Measurements from ENCODE around the gene SERTM2. TPM values are rescaled to one million over a fixed set of nuclear protein-coding genes. Genes with fewer than 3 reads are reported as not detected.

SERTM2 gene
- total and polyA plus RNA-seq, 12 donors = not detected

DNA sequence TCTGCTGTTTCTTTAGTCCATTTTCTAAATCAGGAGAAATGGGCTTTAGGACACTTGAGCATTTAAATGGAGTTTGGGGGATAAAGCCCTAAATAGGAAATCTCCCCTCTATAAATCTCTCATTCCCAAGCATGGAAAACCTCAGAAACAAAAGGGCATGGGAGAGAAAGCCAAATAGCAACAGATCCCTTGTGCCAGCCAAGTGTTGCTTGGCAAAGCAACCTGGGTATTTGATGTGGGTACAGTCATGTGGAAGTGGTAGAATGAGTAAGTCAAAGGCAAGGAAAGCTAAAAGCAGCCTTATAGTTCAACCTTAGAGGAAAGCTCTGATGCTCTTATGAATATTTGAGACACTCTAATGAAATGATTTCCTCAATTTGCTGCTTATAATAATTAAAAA, 29.5 kb upstream of the SERTM2 start:
- Histone ChIP-seq H3K27me3 (peaks cover 0 to 16% (median 0%) of the 10 kb centered on the region in 7 donors), H3K9me3 (peaks cover 0 to 15% (median 0%) of the 10 kb centered on the region in 11 donors), H3K27ac (no peak overlapping the region), H3K4me3 (no peak overlapping the region), H3K36me3 (no peaks in the 10 kb centered on the region), H3K4me1 (no peaks in the 10 kb centered on the region)
- intact Hi-C loops (cut with DNase I) = no loop called here
- ATAC-seq = no peak
- no peak for DNase-seq
- TF ChIP-seq, protein P1, sequence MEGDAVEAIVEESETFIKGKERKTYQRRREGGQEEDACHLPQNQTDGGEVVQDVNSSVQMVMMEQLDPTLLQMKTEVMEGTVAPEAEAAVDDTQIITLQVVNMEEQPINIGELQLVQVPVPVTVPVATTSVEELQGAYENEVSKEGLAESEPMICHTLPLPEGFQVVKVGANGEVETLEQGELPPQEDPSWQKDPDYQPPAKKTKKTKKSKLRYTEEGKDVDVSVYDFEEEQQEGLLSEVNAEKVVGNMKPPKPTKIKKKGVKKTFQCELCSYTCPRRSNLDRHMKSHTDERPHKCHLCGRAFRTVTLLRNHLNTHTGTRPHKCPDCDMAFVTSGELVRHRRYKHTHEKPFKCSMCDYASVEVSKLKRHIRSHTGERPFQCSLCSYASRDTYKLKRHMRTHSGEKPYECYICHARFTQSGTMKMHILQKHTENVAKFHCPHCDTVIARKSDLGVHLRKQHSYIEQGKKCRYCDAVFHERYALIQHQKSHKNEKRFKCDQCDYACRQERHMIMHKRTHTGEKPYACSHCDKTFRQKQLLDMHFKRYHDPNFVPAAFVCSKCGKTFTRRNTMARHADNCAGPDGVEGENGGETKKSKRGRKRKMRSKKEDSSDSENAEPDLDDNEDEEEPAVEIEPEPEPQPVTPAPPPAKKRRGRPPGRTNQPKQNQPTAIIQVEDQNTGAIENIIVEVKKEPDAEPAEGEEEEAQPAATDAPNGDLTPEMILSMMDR (IDR thresholded peaks at IDR 0.05) = no peak

- Histone ChIP-seq H3K9me3 (peaks cover 0 to 15% (median 0%) of the 10 kb centered on the region in 11 donors), H3K27ac (no peak overlapping the region), H3K27me3 (peaks cover 0 to 16% (median 0%) of the 10 kb centered on the region in 7 donors), H3K4me3 (no peak overlapping the region), H3K4me1 (no peaks in the 10 kb centered on the region), H3K36me3 (no peaks in the 10 kb centered on the region)
- ATAC-seq = no peak
- WGBS, 2 donors = 69 to 84% methylated on average over 2 of the region's 2 CpGs
- DNase-seq = no peak
- TF ChIP-seq, protein P1 (IDR thresholded peaks at IDR 0.05) = no peak
- intact Hi-C loops (cut with DNase I) = no loop called here
Measured at GRCh38 chrX:111483135-111483534, 28.3 kb upstream of the SERTM2 start.

- no peak for ATAC-seq
- DNase-seq = no peak
- no peak overlapping the region for H3K4me3 ChIP-seq
- no peaks in the 10 kb centered on the region for H3K4me1 ChIP-seq
- no peak overlapping the region for H3K27ac ChIP-seq
- H3K9me3 ChIP-seq = peaks cover 0 to 15% (median 0%) of the 10 kb centered on the region in 11 donors
- intact Hi-C loops (cut with DNase I) = no loop called here
- TF ChIP-seq, protein P1 (IDR thresholded peaks at IDR 0.05) = no peak
- peaks cover 0 to 16% (median 0%) of the 10 kb centered on the region in 7 donors for H3K27me3 ChIP-seq
- no peaks in the 10 kb centered on the region for H3K36me3 ChIP-seq
Measured at GRCh38 chrX:111483881-111484280, 27.6 kb upstream of the SERTM2 start.

- H3K27me3 ChIP-seq = peaks cover 0 to 25% (median 0%) of the 10 kb centered on the region in 7 donors
- TF ChIP-seq, protein P1 (IDR thresholded peaks at IDR 0.05) = no peak
- intact Hi-C loops (cut with DNase I) = no loop called here
- ATAC-seq (no peak), DNase-seq (no peak)
- peaks cover 0 to 10% (median 0%) of the 10 kb centered on the region in 11 donors for H3K9me3 ChIP-seq
- no peaks in the 10 kb centered on the region for H3K36me3 ChIP-seq
- no peak overlapping the region for H3K27ac ChIP-seq
- no peak overlapping the region for H3K4me3 ChIP-seq
- no peaks in the 10 kb centered on the region for H3K4me1 ChIP-seq
Measured at GRCh38 chrX:111490688-111491087, 20.8 kb upstream of the SERTM2 start.

All from heart right ventricle (tissue), 16 donors.